SK-N-SH (cell line): ENCODE measurements around the gene PRPF40B. TPM values are rescaled to one million over a fixed set of nuclear protein-coding genes. Genes with fewer than 3 reads are reported as not detected.

Source experiments
- CTCF ChIA-PET: fragments of 300-600, 350-600 bp; formaldehyde crosslinking; extraction: SDS; loops from one replicate; lab custom pipeline; 2021; lab: Yijun Ruan, JAX
- POLR2A ChIA-PET: fragments of 350-600 bp; sonication (Branson Sonifier 250); formaldehyde crosslinking; extraction: SDS; loops from one replicate; lab custom pipeline; 2020; ENCODE audit warnings: antibody characterized with exemption, inconsistent platforms; lab: Yijun Ruan, JAX
- DNase-seq: peaks from one replicate; pipeline ENCODE4 v3.0.0; 2012
- H2AFZ ChIP-seq: fragments of 200-600 bp; sonication (generic); 2 replicates; pipeline ENCODE4 v1.8.1; 2016; ENCODE audit warnings: antibody characterized with exemption, mild to moderate bottlenecking, low read depth
- H3F3A ChIP-seq: fragments of 200-600 bp; sonication (generic); replicated peaks from 2 replicates; pipeline ENCODE3; 2016; ENCODE audit warnings: antibody characterized with exemption, mild to moderate bottlenecking; ENCODE audit not compliant: insufficient read depth
- H3K27ac ChIP-seq, 2 experiments: fragments of 200-500 bp in 1 of 2; fragments of 200-600 bp in 1 of 2; sonication (Bioruptor generic) in 1 of 2; sonication (generic), shearing (Covaris generic) in 1 of 2; 2 replicates each; pipeline versions ENCODE4 v1.5.1 to v1.6.1; 2014 to 2016; ENCODE audit warnings: low read depth in 2 of 2, inconsistent platforms in 1 of 2, low read length in 1 of 2, mild to moderate bottlenecking in 1 of 2, mixed read lengths in 1 of 2
- H3K27me3 ChIP-seq: fragments of 200-600 bp; sonication (generic), shearing (Covaris generic); 2 replicates; pipeline ENCODE4 v1.6.1; 2016; ENCODE audit warnings: mixed run types; ENCODE audit not compliant: insufficient read depth
- H3K36me3 ChIP-seq, 2 experiments: fragments of 200-500 bp in 1 of 2; fragments of 200-600 bp in 1 of 2; sonication (Bioruptor generic) in 1 of 2; sonication (generic) in 1 of 2; replicated peaks in 1 of 2; 2 replicates each; pipeline versions ENCODE3 to v1.5.1; 2014 to 2016; ENCODE audit warnings: low read length in 1 of 2, mild to moderate bottlenecking in 1 of 2; ENCODE audit not compliant: insufficient read depth in 2 of 2, control insufficient read depth in 1 of 2
- H3K4me1 ChIP-seq, 2 experiments: fragments of 200-500 bp in 1 of 2; fragments of 200-600 bp in 1 of 2; sonication (Bioruptor generic) in 1 of 2; sonication (generic), shearing (Covaris generic) in 1 of 2; 2 replicates each; pipeline versions ENCODE4 v1.5.1 to v1.6.1; 2014 to 2016; ENCODE audit warnings: low read depth in 1 of 2, low read length in 1 of 2, mixed run types in 1 of 2; ENCODE audit not compliant: insufficient read depth in 2 of 2, control insufficient read depth in 1 of 2
- H3K4me2 ChIP-seq: fragments of 200-600 bp; sonication (generic), shearing (Covaris generic); 2 replicates; pipeline ENCODE4 v1.6.1; 2017; ENCODE audit warnings: mixed run types
- H3K4me3 ChIP-seq, 2 experiments: fragments of 200-500 bp in 1 of 2; fragments of 200-600 bp in 1 of 2; sonication (Bioruptor generic) in 1 of 2; sonication (generic), shearing (Covaris generic) in 1 of 2; 2 replicates each; pipeline versions ENCODE4 v1.5.1 to v1.8.1; 2014 to 2016; ENCODE audit warnings: low read depth in 2 of 2, inconsistent platforms in 1 of 2, low read length in 1 of 2, mild to moderate bottlenecking in 1 of 2, mixed read lengths in 1 of 2, moderate library complexity in 1 of 2
- H3K79me2 ChIP-seq: fragments of 200-600 bp; sonication (generic); 2 replicates; pipeline ENCODE4 v1.8.1; 2017; ENCODE audit warnings: mild to moderate bottlenecking; ENCODE audit not compliant: insufficient read depth
- H3K9ac ChIP-seq: fragments of 200-600 bp; sonication (generic); 2 replicates; pipeline ENCODE4 v1.6.1; 2017; ENCODE audit warnings: mixed run types
- H3K9me2 ChIP-seq: fragments of 200-600 bp; sonication (generic); 2 replicates; pipeline ENCODE4 v1.6.1; 2017; ENCODE audit warnings: mixed run types
- H3K9me3 ChIP-seq: fragments of 200-600 bp; sonication (generic); 2 replicates; pipeline ENCODE4 v1.6.1; 2017; ENCODE audit warnings: mixed run types, mild to moderate bottlenecking, moderate library complexity
- H4K20me1 ChIP-seq: fragments of 200-600 bp; sonication (generic); 2 replicates; pipeline ENCODE4 v1.6.1; 2017; ENCODE audit warnings: mild to moderate bottlenecking, mixed run types; ENCODE audit not compliant: insufficient read depth
- FOXJ3 ChIP-seq: sonication (generic); formaldehyde crosslinking; IDR thresholded peaks from 2 replicates; pipeline ENCODE4 v1.5.1; 2020; ENCODE audit warnings: mild to moderate bottlenecking, missing genetic modification reagents
- FOXM1 ChIP-seq: IDR thresholded peaks from 2 replicates; pipeline ENCODE4 v1.4.0; 2012; ENCODE audit warnings: low read depth, mild to moderate bottlenecking
- GABPA ChIP-seq: IDR thresholded peaks from 2 replicates; pipeline ENCODE4 v1.4.0; 2012; ENCODE audit warnings: low read depth, mild to moderate bottlenecking
- GATA2 ChIP-seq: sonication (generic); formaldehyde crosslinking; IDR thresholded peaks from 2 replicates; pipeline ENCODE4 v1.5.0; 2020; ENCODE audit warnings: mild to moderate bottlenecking, missing genetic modification reagents
- IRF3 ChIP-seq: fragments of 150-350 bp; IDR thresholded peaks from 2 replicates; pipeline ENCODE4 v1.6.1; 2016; ENCODE audit warnings: mild to moderate bottlenecking, low read depth, low read length
- NFIC ChIP-seq: IDR thresholded peaks from 2 replicates; pipeline ENCODE4 v1.4.0; 2012; ENCODE audit warnings: borderline replicate concordance
- NRF1 ChIP-seq: IDR thresholded peaks from 2 replicates; pipeline ENCODE4 v1.6.1; 2012; ENCODE audit warnings: low read depth, mild to moderate bottlenecking, low read length
- POLR2AphosphoS5 ChIP-seq: IDR thresholded peaks from 2 replicates; pipeline ENCODE4 v1.6.1; 2012; ENCODE audit warnings: low read depth, low read length
- RFX5 ChIP-seq: IDR thresholded peaks from 2 replicates; pipeline ENCODE4 v1.6.1; 2012; ENCODE audit warnings: mild to moderate bottlenecking, improper control_type of control experiment, low read length
- TAF1 ChIP-seq: IDR thresholded peaks from 2 replicates; pipeline ENCODE4 v1.6.1; 2012; ENCODE audit warnings: low read depth, mild to moderate bottlenecking, low read length, moderate library complexity, borderline replicate concordance
- TCF12 ChIP-seq: IDR thresholded peaks from 2 replicates; pipeline ENCODE4 v1.4.0; 2012
- WGBS: methylation state at CpG from one replicate; pipeline ENCODE4 v1.1.6; 2017; ENCODE audit warnings: low lambda C conversion rate; 5-methylcytosine and 5-hydroxymethylcytosine counted together
- polyA plus RNA-seq, 3 experiments: library from polyadenylated mRNA; depleted of rRNA; stranded (reverse); fragments of >200 nt; gene quantifications; 2 replicates each; pipeline ENCODE4 v1.2.3, GENCODE V29; 2012
- TF ChIP-seq, protein P1 (sequence below): fragments of 150-350 bp; IDR thresholded peaks from 2 replicates; pipeline ENCODE4 v1.6.1; 2017; ENCODE audit warnings: antibody characterized with exemption, low read length, low read depth, borderline replicate concordance
- TF ChIP-seq, protein P2 (sequence below): IDR thresholded peaks from 2 replicates; pipeline ENCODE4 v1.4.0; 2012; ENCODE audit warnings: low read depth, borderline replicate concordance
- TF ChIP-seq, protein P3 (sequence below): IDR thresholded peaks from 2 replicates; pipeline ENCODE4; 2012

The PRPF40B gene
- polyA plus RNA-seq, 1 of the 3 experiments (the other 2 are of a cell fraction) = 27.0 TPM

- ChIA-PET CTCF (interaction anchor here (0.6 to 30.5 kb wide), 7 partner anchors 9 to 323 kb away, joined by 3 to 590 read pairs (median 7); partner anchors contain the start of gene FMNL3), POLR2A (interaction anchor here (0.9 kb wide), 1 partner anchor 51 kb away, joined by 3 read pairs; no protein-coding TSS in a partner anchor)
- H3K4me3 ChIP-seq = no peak overlapping the region
- 0 out of 2 replicates have a peak, but pooled peaks cover 3% of the 10 kb centered on the region for H3K79me2 ChIP-seq
- H2AFZ ChIP-seq = no peak overlapping the region
- no peak for DNase-seq
- H3K27ac ChIP-seq = no peak overlapping the region
- H3K9me2 ChIP-seq = no peaks in the 10 kb centered on the region
- no peaks in the 10 kb centered on the region for H4K20me1 ChIP-seq
- no peak overlapping the region for H3K9ac ChIP-seq
- H3K9me3 ChIP-seq = no peaks in the 10 kb centered on the region
- H3K27me3 ChIP-seq = no peaks in the 10 kb centered on the region
- H3K4me2 ChIP-seq = no peak overlapping the region
- TF ChIP-seq TCF12 (no peak), NRF1 (no peak), GABPA (no peak), IRF3 (no peak), FOXM1 (no peak), TAF1 (no peak), GATA2 (no peak), RFX5 (no peak), NFIC (no peak), FOXJ3 (CRISPR knock-in tag) (no peak), POLR2AphosphoS5 (no peak)
- TF ChIP-seq, protein P1, sequence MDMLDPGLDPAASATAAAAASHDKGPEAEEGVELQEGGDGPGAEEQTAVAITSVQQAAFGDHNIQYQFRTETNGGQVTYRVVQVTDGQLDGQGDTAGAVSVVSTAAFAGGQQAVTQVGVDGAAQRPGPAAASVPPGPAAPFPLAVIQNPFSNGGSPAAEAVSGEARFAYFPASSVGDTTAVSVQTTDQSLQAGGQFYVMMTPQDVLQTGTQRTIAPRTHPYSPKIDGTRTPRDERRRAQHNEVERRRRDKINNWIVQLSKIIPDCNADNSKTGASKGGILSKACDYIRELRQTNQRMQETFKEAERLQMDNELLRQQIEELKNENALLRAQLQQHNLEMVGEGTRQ = no peak
- TF ChIP-seq, protein P2, sequence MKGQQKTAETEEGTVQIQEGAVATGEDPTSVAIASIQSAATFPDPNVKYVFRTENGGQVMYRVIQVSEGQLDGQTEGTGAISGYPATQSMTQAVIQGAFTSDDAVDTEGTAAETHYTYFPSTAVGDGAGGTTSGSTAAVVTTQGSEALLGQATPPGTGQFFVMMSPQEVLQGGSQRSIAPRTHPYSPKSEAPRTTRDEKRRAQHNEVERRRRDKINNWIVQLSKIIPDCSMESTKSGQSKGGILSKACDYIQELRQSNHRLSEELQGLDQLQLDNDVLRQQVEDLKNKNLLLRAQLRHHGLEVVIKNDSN = no peak
- TF ChIP-seq, protein P3, sequence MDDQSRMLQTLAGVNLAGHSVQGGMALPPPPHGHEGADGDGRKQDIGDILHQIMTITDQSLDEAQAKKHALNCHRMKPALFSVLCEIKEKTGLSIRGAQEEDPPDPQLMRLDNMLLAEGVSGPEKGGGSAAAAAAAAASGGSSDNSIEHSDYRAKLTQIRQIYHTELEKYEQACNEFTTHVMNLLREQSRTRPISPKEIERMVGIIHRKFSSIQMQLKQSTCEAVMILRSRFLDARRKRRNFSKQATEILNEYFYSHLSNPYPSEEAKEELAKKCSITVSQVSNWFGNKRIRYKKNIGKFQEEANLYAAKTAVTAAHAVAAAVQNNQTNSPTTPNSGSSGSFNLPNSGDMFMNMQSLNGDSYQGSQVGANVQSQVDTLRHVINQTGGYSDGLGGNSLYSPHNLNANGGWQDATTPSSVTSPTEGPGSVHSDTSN = no peak
- H3F3A ChIP-seq = no peaks in the 10 kb centered on the region
- peaks cover 43 to 62% of the 10 kb centered on the region in 2 experiments for H3K36me3 ChIP-seq
- H3K4me1 ChIP-seq = no peaks in the 10 kb centered on the region
- 95% methylated on average over 4 of the region's 5 CpGs for WGBS
These were observed 31.4 kb downstream of the PRPF40B start for GRCh38 chr12:49654715-49655114.
